Suprapubic skin (tissue), 3 donors: Measurements from ENCODE around the gene LPIN2.

Source experiments
- CTCF ChIP-seq, 2 donors: fragments of 200-600 bp in 1 of 2; fragments of 450-650 bp in 1 of 2; sonication (generic) in 1 of 2; IDR thresholded peaks; one replicate each; pipeline ENCODE4 v1.5.1; 2016 to 2019; ENCODE audit warnings: antibody characterized with exemption in 2 of 2, mild to moderate bottlenecking in 1 of 2, moderate library complexity in 1 of 2
- EP300 ChIP-seq: sonication (generic); formaldehyde crosslinking; IDR thresholded peaks from one replicate; pipeline ENCODE4 v1.6.1; 2017; ENCODE audit warnings: antibody characterized with exemption
- POLR2A ChIP-seq, 2 donors: fragments of 450-650 bp; IDR thresholded peaks; one replicate each; pipeline ENCODE4 v1.6.1; 2017; ENCODE audit warnings: antibody characterized with exemption in 2 of 2, mild to moderate bottlenecking in 2 of 2, moderate library complexity in 2 of 2

GRCh38 chr18:2964361-2965010, 48.5 kb downstream of the LPIN2 start:
- TF ChIP-seq CTCF (IDR thresholded peaks at IDR 0.05) (no peak), POLR2A (IDR thresholded peaks at IDR 0.05) (no peak), EP300 (no peak)
